PC-3 (cell line): ENCODE measurements around the gene SH3RF3. TPM values are rescaled to one million over a fixed set of nuclear protein-coding genes. Genes with fewer than 3 reads are reported as not detected.

Experiments used
- ATAC-seq: fragments of 200-7000 bp; cut with Tn5 transposase; 2 replicates; pipeline ENCODE4 v1.9.1; 2020; ENCODE audit warnings: mild to moderate bottlenecking, moderate library complexity
- BruUV-seq: library from RNA; stranded (reverse); fragments of 400-500 nt; replicated peaks from 2 replicates; lab custom pipeline; 2021; lab: Mats Ljungman, UMichigan
- CTCF ChIA-PET: fragments of 300-600 bp; sonication (Branson Sonifier 250); formaldehyde crosslinking; loops from one replicate; lab custom pipeline; 2022; ENCODE audit warnings: antibody characterized with exemption; lab: Charles Lee
- POLR2A ChIA-PET: fragments of 300-600 bp; sonication (Branson Sonifier 250); formaldehyde crosslinking; loops from one replicate; lab custom pipeline; 2022; ENCODE audit warnings: antibody characterized with exemption; ENCODE audit not compliant: unreplicated experiment; lab: Charles Lee
- DNase-seq: peaks from one replicate; pipeline ENCODE4 v3.0.0-alpha.2; 2015
- H2AFZ ChIP-seq: fragments of 300-600 bp; sonication (generic); 2 replicates; pipeline ENCODE4 v1.6.0; 2016; ENCODE audit warnings: antibody characterized with exemption, low read length
- H3F3A ChIP-seq: fragments of 300-600 bp; sonication (generic); one replicate; pipeline ENCODE4 v1.6.0; 2017; ENCODE audit warnings: antibody characterized with exemption, low read length, control low read depth, mild to moderate bottlenecking; ENCODE audit not compliant: unreplicated experiment
- H3K27ac ChIP-seq: fragments of 300-600 bp; sonication (generic); 2 replicates; pipeline ENCODE4 v1.5.1; 2016; ENCODE audit warnings: mild to moderate bottlenecking, low read length
- H3K27me3 ChIP-seq: fragments of 300-600 bp; sonication (generic); 2 replicates; pipeline ENCODE4 v1.6.1; 2016; ENCODE audit warnings: low read length, mixed read lengths
- H3K36me3 ChIP-seq: fragments of 300-600 bp; sonication (generic); 2 replicates; pipeline ENCODE4 v1.6.1; 2016; ENCODE audit warnings: low read depth, mixed run types, low read length, mixed read lengths
- H3K4me1 ChIP-seq: fragments of 300-600 bp; sonication (generic); 2 replicates; pipeline ENCODE4 v1.5.1; 2016; ENCODE audit warnings: low read length; ENCODE audit not compliant: insufficient read depth
- H3K4me2 ChIP-seq: fragments of 300-600 bp; sonication (generic); 2 replicates; pipeline ENCODE4 v1.6.0; 2016; ENCODE audit warnings: low read length
- H3K4me3 ChIP-seq: fragments of 300-600 bp; sonication (generic); 2 replicates; pipeline ENCODE4 v1.5.1; 2016; ENCODE audit warnings: mild to moderate bottlenecking, low read length, mixed read lengths
- H3K79me2 ChIP-seq: fragments of 300-600 bp; sonication (generic); 2 replicates; pipeline ENCODE4 v1.6.1; 2017; ENCODE audit warnings: low read length, mixed read lengths
- H3K9ac ChIP-seq: fragments of 300-600 bp; sonication (generic); 2 replicates; pipeline ENCODE4 v1.6.0; 2016; ENCODE audit warnings: mild to moderate bottlenecking, low read length
- H3K9me2 ChIP-seq: fragments of 300-600 bp; sonication (generic); replicated peaks from 2 replicates; pipeline ENCODE4 v1.6.1; 2016; ENCODE audit warnings: mixed run types, low read length, mixed read lengths
- H3K9me3 ChIP-seq: fragments of 300-600 bp; sonication (generic); 2 replicates; pipeline ENCODE4 v1.6.1; 2016; ENCODE audit warnings: low read length, mixed read lengths
- H4K20me1 ChIP-seq: fragments of 300-600 bp; sonication (generic); 2 replicates; pipeline ENCODE4 v1.6.1; 2016; ENCODE audit warnings: low read length, mixed read lengths
- CTCF ChIP-seq: fragments of 300-600 bp; sonication (generic); conservative IDR thresholded peaks from 2 replicates; pipeline ENCODE4 v1.5.1; 2017; ENCODE audit warnings: antibody characterized with exemption, low read depth, mild to moderate bottlenecking, low read length
- EZH2 ChIP-seq: fragments of 300-600 bp; sonication (generic); IDR thresholded peaks from one replicate; pipeline ENCODE4 v1.6.1; 2017; ENCODE audit warnings: antibody characterized with exemption, mild to moderate bottlenecking, low read length; ENCODE audit not compliant: unreplicated experiment
- EZH2phosphoT487 ChIP-seq: fragments of 300-600 bp; sonication (generic); IDR thresholded peaks from 2 replicates; pipeline ENCODE4 v1.6.1; 2018; ENCODE audit warnings: mild to moderate bottlenecking, antibody characterized with exemption, low read length, borderline replicate concordance
- intact Hi-C: fragments of 100-400 bp; cut with micrococcal nuclease; formaldehyde crosslinking; loops from 2 replicates; pipeline ENCODE4 v1.9.0; 2023
- total RNA-seq: library from RNA; depleted of rRNA; stranded (reverse); fragments of >200 nt; gene quantifications from 2 replicates; pipeline ENCODE4 v1.2.3, GENCODE V29; 2014

The SH3RF3 gene
- total RNA-seq, 1 experiment from 2014 or later: 11.7 TPM

DNA sequence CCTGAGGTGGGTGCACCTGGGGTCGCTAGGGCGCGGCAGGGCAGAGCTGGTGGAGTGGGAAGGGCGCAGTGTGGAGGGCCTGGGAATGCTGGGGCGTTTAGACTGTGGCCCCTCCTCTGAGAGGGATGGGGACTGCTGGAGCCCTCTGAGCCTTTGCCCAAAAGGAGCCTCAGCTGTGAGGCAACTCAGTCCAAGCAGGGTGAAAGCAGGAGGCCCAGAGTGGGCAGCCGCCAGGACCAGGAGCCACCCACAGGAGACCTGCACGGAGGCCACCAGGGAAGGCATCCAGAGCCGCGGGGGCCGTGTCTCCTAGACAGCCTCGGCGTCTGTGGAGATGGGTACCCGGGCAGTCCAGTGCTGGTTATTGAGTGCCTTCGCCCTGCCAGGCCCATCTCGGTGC, 369.9 kb downstream of the SH3RF3 start:
- DNase-seq (no peak), ATAC-seq (no peak)
- Histone ChIP-seq H3K9me3 (no peaks in the 10 kb centered on the region), H3K9me2 (no peaks in the 10 kb centered on the region), H3K4me3 (no peak overlapping the region), H3K9ac (no peak overlapping the region), H2AFZ (no peak overlapping the region), H4K20me1 (no peaks in the 10 kb centered on the region), H3K27ac (peak overlapping the region; percentile 47; the same call in 1 of the 2 replicates), H3K79me2 (no peaks in the 10 kb centered on the region), H3K4me1 (peaks cover 34% of the 10 kb centered on the region), H3F3A (no peaks in the 10 kb centered on the region), H3K27me3 (no peaks in the 10 kb centered on the region), H3K36me3 (no peaks in the 10 kb centered on the region), H3K4me2 (peak overlapping the region; percentile 50; the same call in 1 of the 2 replicates)
- intact Hi-C loops: loop anchor here (5.0 to 10.0 kb wide), 2 partner anchors 167 to 644 kb away; no protein-coding TSS in a partner anchor
- CTCF ChIA-PET: no interaction called here
- TF ChIP-seq EZH2 (no peak), CTCF (no peak), EZH2phosphoT487 (no peak)
- no TSS peak for BruUV-seq
- POLR2A ChIA-PET: interaction anchor here (0.6 kb wide), 1 partner anchor 16 kb away, joined by 3 read pairs; no protein-coding TSS in a partner anchor

DNA sequence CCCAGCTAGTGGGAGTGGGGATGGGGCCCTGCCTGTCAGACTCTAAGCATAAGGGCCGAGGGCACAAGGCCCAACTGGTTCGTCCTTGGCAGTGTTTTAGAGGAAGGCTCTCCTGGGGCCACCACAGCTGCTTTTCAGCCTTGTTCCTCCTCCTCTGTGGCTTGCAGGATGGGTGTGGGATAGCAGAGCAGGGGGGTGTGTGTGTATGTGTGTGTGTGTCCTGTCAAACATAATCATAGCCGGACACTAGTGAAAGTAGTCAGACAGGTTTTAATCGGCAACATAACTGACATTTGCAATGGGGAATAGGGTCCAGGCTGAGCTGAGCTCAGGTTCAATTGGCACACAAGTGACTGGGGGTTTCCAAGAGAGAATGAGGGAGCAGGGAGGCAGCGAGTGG, 370.6 kb downstream of the SH3RF3 start:
- no peak overlapping the region for H3K9ac ChIP-seq
- peak overlapping the region; percentile 56 for H3K4me2 ChIP-seq
- H3K27me3 ChIP-seq: no peaks in the 10 kb centered on the region
- no TSS peak for BruUV-seq
- peak overlapping the region; percentile 47; the same call in 1 of the 2 replicates for H3K27ac ChIP-seq
- ChIA-PET CTCF (no interaction called here), POLR2A (interaction anchor here (0.6 kb wide), 1 partner anchor 17 kb away, joined by 3 read pairs; no protein-coding TSS in a partner anchor)
- H3F3A ChIP-seq: no peaks in the 10 kb centered on the region
- H3K36me3 ChIP-seq: no peaks in the 10 kb centered on the region
- peaks cover 34% of the 10 kb centered on the region for H3K4me1 ChIP-seq
- no peaks in the 10 kb centered on the region for H3K9me3 ChIP-seq
- no peak overlapping the region for H2AFZ ChIP-seq
- no peaks in the 10 kb centered on the region for H3K9me2 ChIP-seq
- peak; percentile 42 for ATAC-seq
- no peak overlapping the region; the same call in 1 of the 2 replicates for H3K4me3 ChIP-seq
- no peaks in the 10 kb centered on the region for H3K79me2 ChIP-seq
- no peaks in the 10 kb centered on the region for H4K20me1 ChIP-seq
- DNase-seq: peak; percentile 80
- TF ChIP-seq EZH2 (no peak), EZH2phosphoT487 (no peak), CTCF (no peak)
- intact Hi-C loops: loop anchor here (5.0 to 10.0 kb wide), 2 partner anchors 167 to 645 kb away; no protein-coding TSS in a partner anchor

GRCh38 chr2:109500910-109501309, 371.9 kb downstream of the SH3RF3 start:
- Histone ChIP-seq H3K36me3 (no peaks in the 10 kb centered on the region), H3K79me2 (no peaks in the 10 kb centered on the region), H3F3A (no peaks in the 10 kb centered on the region), H3K4me3 (no peak overlapping the region), H3K9me2 (no peaks in the 10 kb centered on the region), H4K20me1 (no peaks in the 10 kb centered on the region), H3K27ac (no peak overlapping the region), H3K4me1 (peaks cover 34% of the 10 kb centered on the region), H3K27me3 (no peaks in the 10 kb centered on the region), H2AFZ (no peak overlapping the region), H3K9me3 (no peaks in the 10 kb centered on the region), H3K9ac (no peak overlapping the region), H3K4me2 (no peak overlapping the region)
- intact Hi-C loops: no loop called here
- ChIA-PET CTCF (no interaction called here), POLR2A (no interaction called here)
- DNase-seq (no peak), ATAC-seq (no peak)
- BruUV-seq: no TSS peak
- TF ChIP-seq CTCF (no peak), EZH2phosphoT487 (no peak), EZH2 (no peak)
